Skeletal muscle satellite cell (primary cell): ENCODE measurements around the gene FCRL2.

ENCODE experiments used
- H3K27me3 ChIP-seq: 2 replicates; pipeline ENCODE4 v1.7.0; 2013; ENCODE audit warnings: low read length; ENCODE audit not compliant: control insufficient read depth, insufficient read depth
- H3K36me3 ChIP-seq: 2 replicates; pipeline ENCODE4 v1.7.0; 2013; ENCODE audit warnings: mild to moderate bottlenecking, control low read depth, low read length; ENCODE audit not compliant: insufficient read depth
- H3K4me1 ChIP-seq: 2 replicates; pipeline ENCODE4 v1.7.0; 2013; ENCODE audit warnings: low read length; ENCODE audit not compliant: control insufficient read depth, insufficient read depth
- H3K4me2 ChIP-seq: 2 replicates; pipeline ENCODE4 v1.7.0; 2013; ENCODE audit warnings: mild to moderate bottlenecking, low read length
- H3K4me3 ChIP-seq: 2 replicates; pipeline ENCODE4 v1.7.0; 2013; ENCODE audit warnings: low read length
- H3K9ac ChIP-seq: 2 replicates; pipeline ENCODE4 v1.7.0; 2013; ENCODE audit warnings: mild to moderate bottlenecking, low read depth, low read length, moderate library complexity
- H3K9me3 ChIP-seq: replicated peaks from 2 replicates; pipeline ENCODE4 v1.7.0; 2013; ENCODE audit warnings: mild to moderate bottlenecking, control low read depth, low read length

The FCRL2 gene

DNA sequence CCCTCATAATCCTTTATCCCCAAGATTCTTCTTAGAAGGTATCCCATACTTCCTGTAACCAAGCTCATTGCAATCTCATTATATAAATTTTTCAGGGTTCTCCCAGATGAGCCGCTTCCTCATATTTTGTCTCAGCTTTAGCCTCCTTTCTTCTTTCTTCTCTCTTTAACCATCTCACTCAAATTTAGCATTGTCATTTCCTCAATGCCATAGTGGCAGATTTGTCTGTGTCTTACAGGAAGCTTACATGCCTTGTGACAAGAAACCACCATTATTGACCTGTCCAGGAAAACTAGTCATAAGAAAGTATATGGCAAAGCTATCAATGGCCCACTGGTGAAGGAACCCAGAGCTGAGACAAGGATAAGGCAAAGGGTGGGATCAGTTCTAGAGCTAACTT, 6.0 kb upstream of the FCRL2 start:
- Histone ChIP-seq H3K9me3 (no peaks in the 10 kb centered on the region), H3K4me2 (no peak overlapping the region), H3K9ac (no peak overlapping the region), H3K4me3 (no peak overlapping the region), H3K4me1 (no peaks in the 10 kb centered on the region), H3K27me3 (no peaks in the 10 kb centered on the region), H3K36me3 (no peaks in the 10 kb centered on the region)

DNA sequence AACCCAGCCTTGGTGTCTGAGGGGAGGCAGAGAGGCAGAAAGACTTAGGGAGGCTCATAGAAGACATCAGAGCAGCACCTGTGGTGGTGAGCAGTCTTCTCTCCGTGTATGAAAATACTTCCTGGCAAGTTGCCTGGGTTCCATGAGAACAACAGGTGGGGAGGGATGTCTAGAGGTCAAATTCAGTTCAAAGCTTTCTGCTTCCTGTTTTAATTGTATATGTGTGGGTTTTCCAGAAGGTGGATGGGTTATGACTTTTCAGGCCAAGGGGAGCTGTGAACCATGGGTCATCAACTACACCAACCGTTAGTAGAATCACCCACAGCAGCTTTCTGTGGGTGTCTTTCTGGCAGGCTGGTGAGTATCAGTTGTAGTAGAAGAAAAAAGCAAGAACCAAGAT, 4.1 kb upstream of the FCRL2 start:
- Histone ChIP-seq H3K9ac (no peak overlapping the region), H3K36me3 (no peaks in the 10 kb centered on the region), H3K27me3 (no peaks in the 10 kb centered on the region), H3K9me3 (no peaks in the 10 kb centered on the region), H3K4me3 (no peak overlapping the region), H3K4me2 (no peak overlapping the region), H3K4me1 (no peaks in the 10 kb centered on the region)

DNA sequence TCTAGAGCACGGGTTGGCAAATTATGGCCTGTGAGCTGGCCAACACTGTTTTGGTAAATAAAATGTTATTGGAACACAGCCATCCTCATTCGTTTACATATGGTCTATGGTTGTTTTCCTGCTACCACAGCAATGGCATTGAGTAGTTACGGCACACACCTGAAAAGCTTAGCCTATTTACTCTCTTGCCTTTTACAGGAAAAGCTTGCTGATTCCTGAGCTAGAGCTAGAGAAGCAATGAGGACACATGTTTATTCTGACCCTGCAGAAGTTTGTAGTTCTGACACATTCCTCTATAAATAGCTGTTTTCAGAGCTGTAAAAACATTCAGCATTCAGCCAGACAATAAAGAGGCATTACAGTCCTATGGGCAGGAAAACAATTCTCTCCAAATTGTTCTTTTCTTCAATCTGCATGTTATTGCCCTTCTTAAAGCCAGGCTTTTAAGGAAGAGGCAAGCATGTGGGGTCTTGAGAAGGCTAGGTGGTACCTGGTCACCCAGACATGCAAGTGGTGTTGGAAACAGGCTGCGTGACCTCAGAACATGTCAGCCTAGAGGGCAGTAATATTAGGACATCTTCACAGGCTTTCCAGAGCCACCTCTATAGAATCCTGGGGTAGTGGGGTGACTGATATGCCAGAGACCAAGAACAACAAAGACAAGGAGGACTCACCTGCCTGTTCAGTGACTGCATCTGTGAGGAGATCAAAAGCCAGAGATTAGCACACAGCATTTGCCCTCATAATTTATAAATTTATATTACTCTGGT, 1.6 kb downstream of the FCRL2 start:
- Histone ChIP-seq H3K9me3 (no peaks in the 10 kb centered on the region), H3K4me2 (no peak overlapping the region), H3K36me3 (no peaks in the 10 kb centered on the region), H3K27me3 (no peaks in the 10 kb centered on the region), H3K4me1 (no peaks in the 10 kb centered on the region), H3K4me3 (no peak overlapping the region), H3K9ac (no peak overlapping the region)

DNA sequence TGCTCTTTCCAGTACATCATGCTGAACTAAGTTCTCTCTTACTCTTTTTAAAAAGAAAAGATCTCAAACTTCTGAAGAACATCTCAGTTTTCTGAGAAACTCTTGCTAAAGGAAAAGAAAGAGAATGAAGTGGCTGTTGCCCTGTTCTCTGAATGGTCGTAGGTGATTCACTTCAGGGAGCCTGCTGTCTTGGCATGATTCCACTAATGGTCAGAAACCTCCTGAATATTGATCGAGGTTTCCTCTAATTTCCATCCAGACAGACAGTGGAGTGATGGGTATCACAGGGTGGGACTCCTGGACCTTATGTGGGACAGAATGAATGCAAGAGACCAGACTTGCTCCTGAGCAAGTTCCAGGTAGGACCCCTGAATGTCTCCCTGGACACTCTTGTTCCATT, 2.5 kb downstream of the FCRL2 start:
- H3K9me3 ChIP-seq: no peaks in the 10 kb centered on the region
- H3K4me1 ChIP-seq: no peaks in the 10 kb centered on the region
- no peak overlapping the region for H3K9ac ChIP-seq
- H3K36me3 ChIP-seq: no peaks in the 10 kb centered on the region
- H3K4me2 ChIP-seq: no peak overlapping the region
- H3K27me3 ChIP-seq: no peaks in the 10 kb centered on the region
- H3K4me3 ChIP-seq: no peak overlapping the region

DNA sequence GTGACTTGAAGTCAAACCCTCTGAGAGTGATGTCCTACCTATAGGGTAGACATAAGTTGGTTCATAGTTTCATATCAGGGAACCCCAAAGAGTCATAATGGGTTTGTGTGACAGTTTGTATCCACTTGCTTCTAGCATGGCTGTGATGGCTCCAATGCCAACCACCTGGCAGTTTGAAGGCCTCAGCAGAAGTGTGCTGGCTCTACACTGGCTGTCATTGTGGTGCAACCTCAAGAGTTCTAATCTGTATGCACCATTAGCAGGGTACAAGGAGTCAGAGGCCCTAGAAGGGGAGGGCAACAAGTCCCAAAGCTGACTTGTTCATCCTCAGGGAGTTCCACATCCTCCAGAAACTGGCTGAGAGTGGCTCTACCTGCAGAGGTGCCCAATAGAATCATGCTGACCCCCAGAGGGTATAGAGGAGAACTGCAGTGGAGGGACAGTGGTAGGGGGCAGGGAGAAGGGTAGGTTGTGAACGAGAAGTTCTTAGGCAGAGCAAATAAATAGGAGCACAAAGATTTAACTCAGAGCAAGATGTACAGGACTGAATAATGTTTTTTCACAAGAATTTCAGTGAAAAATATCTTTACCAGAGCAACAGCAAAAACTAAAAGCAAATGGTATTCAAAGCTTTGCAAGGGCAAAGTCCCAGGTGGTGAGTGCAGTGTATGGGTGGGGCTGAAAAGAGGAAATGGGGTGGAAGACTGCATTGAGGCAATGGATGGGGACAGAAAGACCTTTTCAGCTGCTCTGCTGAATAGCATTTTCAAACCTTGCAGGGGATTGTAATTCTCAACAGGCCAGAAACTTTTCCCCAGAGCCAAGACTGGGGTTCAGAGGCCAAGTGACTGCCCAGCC, 3.2 kb downstream of the FCRL2 start:
- H3K9ac ChIP-seq: no peak overlapping the region
- H3K36me3 ChIP-seq: no peaks in the 10 kb centered on the region
- H3K4me3 ChIP-seq: no peak overlapping the region
- H3K4me1 ChIP-seq: no peaks in the 10 kb centered on the region
- H3K4me2 ChIP-seq: no peak overlapping the region
- no peaks in the 10 kb centered on the region for H3K27me3 ChIP-seq
- H3K9me3 ChIP-seq: no peaks in the 10 kb centered on the region

DNA sequence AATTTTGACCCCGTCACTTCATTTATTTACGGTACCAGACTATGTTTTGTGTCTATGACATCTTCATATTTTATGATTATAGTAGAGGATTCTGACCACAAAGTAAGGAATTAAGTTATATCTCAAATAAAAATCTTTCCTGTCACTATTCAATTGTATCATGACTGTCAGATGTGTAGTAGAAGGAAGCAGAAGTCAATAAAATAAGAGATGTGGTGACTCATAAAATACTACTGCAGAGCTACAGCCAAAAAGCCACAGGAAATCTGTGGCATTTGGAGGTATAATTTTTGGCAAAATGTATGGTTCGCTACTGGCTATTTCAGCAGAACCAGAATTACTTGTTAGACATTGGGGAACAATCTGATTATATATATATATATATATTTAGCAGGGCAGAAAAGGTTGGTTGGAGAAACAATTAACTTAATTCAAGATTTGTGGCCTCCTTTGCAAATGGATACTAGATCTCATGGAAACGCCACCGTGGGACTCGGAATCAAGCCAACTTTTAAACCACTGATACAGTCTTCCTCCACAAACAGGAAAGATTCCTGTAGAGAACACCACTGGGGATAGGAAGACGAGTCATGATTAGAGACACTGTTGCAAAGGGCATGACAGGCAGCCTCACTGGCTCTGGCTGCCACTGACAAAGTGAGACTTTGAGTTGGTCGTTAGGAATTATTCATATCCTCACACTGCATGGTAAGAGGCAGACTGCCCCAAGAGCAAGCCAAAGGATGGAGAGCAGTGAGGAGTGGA, 5.1 kb downstream of the FCRL2 start:
- no peak overlapping the region for H3K4me3 ChIP-seq
- no peaks in the 10 kb centered on the region for H3K36me3 ChIP-seq
- H3K4me2 ChIP-seq: no peak overlapping the region
- H3K9ac ChIP-seq: no peak overlapping the region
- H3K4me1 ChIP-seq: no peaks in the 10 kb centered on the region
- no peaks in the 10 kb centered on the region for H3K27me3 ChIP-seq
- H3K9me3 ChIP-seq: no peaks in the 10 kb centered on the region

DNA sequence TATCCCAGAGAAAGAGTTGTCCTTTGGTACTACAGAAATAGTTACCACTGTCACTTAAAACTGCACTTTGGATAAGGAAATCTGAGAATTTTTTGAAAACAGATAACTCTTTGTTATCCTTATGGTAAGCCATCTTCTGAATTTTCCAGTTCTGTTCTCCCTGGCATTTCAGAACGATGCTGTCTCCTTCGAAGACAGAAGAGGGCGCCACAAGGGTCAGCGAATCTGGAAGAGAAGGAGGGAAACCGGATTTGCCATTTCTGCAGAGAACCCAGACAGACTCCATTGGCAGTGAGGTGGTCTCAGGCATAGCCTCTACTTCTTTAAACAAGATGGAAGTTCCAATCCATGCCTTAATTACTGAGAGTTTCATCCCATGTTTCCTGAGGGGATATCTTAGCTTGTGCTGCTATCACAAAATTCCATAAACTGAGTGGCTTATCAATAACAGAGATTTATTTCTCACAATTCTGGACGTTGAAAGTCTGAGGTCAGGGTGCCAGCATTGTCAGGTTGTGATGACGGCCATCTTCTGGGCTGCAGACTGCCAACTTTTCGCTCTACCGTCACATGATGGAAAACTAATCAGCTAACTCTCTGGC, 6.4 kb downstream of the FCRL2 start:
- Histone ChIP-seq H3K4me3 (no peak overlapping the region), H3K9me3 (no peaks in the 10 kb centered on the region), H3K4me1 (no peaks in the 10 kb centered on the region), H3K36me3 (no peaks in the 10 kb centered on the region), H3K9ac (no peak overlapping the region), H3K27me3 (no peaks in the 10 kb centered on the region), H3K4me2 (no peak overlapping the region)

DNA sequence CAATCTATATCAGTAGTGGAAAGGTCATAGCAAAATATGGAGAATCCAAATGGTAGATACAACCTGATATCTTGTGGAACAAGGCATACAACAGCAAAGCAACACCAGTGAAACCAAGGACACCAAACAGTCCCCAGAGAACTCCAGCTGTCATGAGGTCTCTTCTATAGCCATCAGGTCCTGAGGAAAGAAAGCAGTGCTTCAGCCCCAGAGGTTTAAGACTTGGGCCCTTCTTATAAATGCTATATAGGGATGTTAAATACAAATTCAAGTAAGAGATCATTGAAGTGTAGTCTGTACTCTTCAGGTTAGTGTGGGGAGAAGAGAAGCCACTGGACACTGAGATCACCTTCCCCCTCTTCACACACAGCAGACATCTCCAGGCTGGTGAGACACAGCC, 10.1 kb downstream of the FCRL2 start:
- H3K9ac ChIP-seq: no peak overlapping the region
- no peaks in the 10 kb centered on the region for H3K27me3 ChIP-seq
- H3K4me3 ChIP-seq: no peak overlapping the region
- H3K36me3 ChIP-seq: no peaks in the 10 kb centered on the region
- no peaks in the 10 kb centered on the region for H3K4me1 ChIP-seq
- H3K4me2 ChIP-seq: no peak overlapping the region
- H3K9me3 ChIP-seq: no peaks in the 10 kb centered on the region

DNA sequence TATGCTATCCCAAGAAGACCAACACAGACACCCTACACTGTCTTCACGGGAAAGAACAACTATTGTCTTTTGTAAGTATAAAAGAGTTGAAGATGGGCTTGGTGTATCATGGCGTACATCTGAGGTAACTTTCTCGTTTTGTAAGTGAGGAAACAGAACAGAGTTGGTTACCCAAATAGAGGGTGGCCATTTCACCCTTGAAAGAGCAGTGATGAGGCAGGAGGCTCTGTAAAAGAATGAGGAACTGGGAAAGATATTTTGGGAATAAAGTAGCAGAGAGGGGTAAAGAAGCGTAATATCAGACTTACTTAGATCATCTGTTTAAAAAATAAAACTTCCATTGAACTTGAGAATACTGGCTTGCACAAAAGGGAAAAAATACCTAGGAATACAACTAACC, 18.9 kb downstream of the FCRL2 start:
- no peak overlapping the region for H3K9ac ChIP-seq
- no peaks in the 10 kb centered on the region for H3K27me3 ChIP-seq
- no peaks in the 10 kb centered on the region for H3K4me1 ChIP-seq
- no peaks in the 10 kb centered on the region for H3K9me3 ChIP-seq
- no peaks in the 10 kb centered on the region for H3K36me3 ChIP-seq
- H3K4me2 ChIP-seq: no peak overlapping the region
- no peak overlapping the region for H3K4me3 ChIP-seq

DNA sequence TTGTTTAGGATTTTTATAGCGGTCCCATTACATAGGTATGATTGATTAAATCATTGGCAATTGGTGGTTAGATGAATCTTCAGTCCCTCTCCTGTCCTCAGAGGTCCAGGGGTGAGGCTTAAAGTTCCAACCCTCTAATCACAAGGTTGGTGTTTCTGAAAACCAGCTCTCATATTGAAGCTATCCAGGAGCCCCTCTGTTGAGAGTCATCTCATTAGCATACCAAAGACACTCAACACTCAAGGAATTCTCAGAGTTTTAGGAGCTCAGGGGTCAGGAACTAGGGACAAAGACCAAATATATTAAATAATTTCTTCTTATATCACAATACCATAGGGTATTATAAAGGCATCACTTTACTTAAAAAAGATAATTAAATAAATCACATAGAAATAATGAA, 23.3 kb downstream of the FCRL2 start:
- no peak overlapping the region for H3K9ac ChIP-seq
- H3K4me3 ChIP-seq: no peak overlapping the region
- no peak overlapping the region for H3K4me2 ChIP-seq
- no peaks in the 10 kb centered on the region for H3K27me3 ChIP-seq
- no peaks in the 10 kb centered on the region for H3K4me1 ChIP-seq
- H3K36me3 ChIP-seq: no peaks in the 10 kb centered on the region
- H3K9me3 ChIP-seq: no peaks in the 10 kb centered on the region

DNA sequence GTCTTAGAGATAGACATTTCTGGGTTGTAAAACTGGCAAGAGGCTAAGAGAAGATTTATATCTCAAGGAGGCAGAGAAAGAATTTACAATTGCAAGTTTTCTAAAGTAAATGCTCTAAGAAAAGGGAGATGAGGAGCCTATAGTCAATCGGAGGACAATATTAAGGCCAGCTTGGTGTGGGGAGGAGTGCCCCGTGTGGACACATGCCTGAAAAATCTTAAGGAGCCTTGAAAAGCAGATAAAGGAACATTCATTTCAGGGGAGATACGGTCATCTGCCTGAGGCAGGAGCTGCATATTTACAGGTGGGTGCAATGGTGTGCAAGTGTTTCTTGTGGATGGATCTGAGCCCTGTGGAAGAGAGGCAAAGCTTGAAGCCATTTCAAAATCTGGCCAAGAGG, 25.6 kb downstream of the FCRL2 start:
- Histone ChIP-seq H3K4me2 (no peak overlapping the region), H3K9me3 (no peaks in the 10 kb centered on the region), H3K4me1 (no peaks in the 10 kb centered on the region), H3K9ac (no peak overlapping the region), H3K4me3 (no peak overlapping the region), H3K27me3 (no peaks in the 10 kb centered on the region), H3K36me3 (no peaks in the 10 kb centered on the region)
